HG03280 (cell line): ENCODE results near the gene GRIK2.

Experiments
- ATAC-seq: cut with Tn5 transposase; IDR thresholded peaks from one replicate; pipeline ENCODE4 v1.9.1; 2021; ENCODE audit warnings: mild to moderate bottlenecking, moderate library complexity; ENCODE audit not compliant: unreplicated experiment

Gene GRIK2

DNA sequence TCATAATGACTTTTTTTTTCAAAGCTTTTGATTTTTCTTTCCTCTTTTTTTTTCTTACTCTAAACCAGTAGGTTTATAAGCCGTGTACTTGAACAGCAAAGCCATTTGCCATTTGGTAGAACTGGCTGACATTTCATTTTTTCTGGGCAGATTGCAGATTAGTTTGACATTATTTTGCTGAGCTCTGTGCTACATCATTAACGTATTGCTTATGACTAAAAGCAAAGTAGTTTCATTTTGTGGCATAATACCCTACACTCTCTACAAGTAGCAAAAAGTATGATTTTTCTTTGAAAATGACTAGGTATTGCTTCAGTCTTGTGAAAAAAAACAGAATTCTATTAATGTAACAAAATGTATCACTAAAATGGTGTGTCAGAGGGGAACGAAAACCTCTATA, 141.3 kb downstream of the GRIK2 start:
- no peak for ATAC-seq

DNA sequence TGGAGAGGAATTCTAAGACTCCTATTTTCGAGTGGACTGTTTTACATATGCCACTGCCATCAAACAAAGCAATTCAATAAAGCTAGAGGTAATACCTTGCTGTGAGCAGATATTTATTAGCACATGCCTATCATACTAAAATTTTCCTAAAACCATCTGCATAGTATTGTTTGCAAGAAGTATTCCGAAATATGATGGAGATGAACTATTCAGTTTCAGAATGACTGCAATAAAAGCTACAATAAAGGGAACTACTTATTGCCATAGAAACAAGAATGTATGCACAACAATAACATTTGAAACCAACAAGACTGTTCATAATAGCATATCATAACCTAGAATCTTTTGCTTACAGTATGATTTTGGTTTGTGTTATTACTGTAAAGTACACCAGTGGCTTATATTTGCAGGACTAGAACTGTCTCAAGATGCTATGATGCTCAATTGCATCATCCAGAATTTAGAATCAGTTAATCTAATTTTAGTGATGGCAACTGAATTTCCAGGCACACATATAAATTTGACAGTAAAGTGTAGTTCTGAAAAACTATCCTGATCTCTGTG, 144.3 kb downstream of the GRIK2 start:
- ATAC-seq = no peak

DNA sequence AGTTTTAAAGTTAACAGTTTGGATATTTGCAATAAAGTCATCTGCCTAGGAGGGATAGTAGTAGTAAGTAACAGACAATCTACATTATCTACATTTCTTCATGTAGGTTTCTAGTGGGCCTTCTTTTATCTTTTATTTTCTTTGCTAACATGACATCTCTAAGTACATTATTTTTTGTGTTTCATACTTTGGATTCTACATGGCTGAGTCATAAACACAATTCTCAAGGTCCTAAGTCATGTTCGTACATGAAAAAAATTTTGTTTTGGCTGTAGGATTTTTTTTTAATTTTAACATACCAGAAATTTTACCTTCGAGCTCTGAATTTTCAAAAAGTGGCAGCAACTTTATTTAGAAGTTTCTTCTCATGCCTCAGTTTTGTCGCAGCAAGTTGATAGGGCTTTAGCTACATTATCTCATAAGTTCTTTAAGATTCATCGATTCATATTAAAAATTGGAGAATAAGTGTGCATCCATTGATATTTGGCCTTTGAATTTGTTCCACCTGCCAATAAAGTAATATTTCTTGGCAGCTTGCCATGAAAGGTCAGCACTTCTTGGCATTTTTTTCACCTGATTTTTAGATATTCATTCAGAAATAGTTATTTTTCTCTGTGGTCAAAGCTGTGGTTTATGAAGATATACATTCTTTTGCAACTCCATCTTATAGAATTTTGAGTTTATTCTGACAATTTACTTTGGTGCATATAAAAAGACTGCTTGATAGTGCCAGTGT, 146.2 kb downstream of the GRIK2 start:
- no peak for ATAC-seq

DNA sequence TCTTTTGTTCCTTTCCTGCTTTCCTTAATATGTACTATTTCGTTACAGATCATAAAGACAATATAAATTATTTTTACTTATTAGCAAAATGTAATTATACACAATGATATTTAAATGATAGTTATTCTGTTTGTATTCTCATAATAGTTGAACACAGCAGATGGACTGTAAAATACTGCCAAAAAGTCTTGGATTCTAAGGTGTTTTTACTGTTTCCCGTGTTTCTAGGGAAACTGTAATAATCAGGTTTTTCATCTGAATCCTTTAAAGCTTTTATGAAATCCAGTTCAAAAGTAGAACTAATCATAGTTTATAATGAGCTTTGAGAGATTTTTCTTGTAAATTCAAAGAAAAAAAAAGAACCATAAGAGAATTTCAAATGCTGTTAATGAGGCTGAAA, 148.4 kb downstream of the GRIK2 start:
- ATAC-seq = no peak

DNA sequence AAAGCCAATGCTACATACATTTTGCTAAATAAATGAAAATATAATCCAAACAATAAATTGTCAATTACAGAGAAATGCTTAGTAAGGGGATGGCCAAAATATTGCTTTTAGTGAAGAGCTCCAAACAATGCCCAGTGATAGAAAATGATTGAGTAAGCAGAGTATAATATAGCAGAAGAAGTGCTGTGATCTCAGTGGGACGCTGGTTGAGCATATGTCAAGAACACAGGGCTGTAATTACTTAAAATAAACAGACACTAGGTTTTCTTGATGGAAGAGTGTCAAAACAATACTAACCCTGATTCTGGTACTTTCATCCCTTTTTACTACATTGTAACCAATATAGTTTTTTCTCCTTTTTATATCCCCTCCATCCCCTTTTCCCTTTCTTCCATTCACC, 150.3 kb downstream of the GRIK2 start:
- no peak for ATAC-seq

DNA sequence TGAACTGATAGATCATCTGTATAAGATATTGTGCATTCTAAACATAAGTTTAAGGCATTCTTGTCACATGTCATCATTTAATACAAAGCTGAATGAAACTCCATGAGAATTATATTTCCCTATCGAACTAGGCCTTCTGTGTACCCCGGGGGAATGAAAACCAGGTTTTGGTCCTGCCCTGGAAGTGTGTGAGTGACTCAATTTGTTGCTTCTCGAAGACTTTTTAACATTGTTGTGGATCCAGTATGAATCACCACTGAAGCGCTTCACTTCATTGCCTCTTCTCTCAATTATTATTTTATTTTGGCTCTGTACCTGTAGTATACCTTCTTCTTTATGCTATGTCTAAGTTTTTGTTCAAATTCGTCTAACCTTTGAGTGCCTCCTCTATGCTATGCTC, 150.8 kb downstream of the GRIK2 start:
- no peak for ATAC-seq

DNA sequence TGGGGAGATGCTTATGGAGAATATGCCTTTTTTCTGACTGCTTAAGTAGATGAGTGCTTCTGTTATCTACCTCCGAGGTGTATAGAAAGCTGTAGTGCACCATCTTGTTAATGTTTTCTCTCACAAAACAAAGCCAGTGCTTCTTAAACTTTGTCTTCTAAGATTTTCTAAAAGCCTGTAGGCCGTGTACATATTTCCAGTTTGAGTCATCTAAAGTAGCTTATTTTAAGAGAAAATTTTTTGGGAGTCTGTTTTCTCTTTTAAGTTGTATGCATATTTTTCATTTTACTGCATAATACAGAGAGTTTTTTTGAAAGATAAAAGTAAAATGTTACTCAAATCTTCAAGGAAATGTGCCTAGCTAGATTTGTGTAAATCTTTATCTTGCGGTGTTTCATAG, 151.7 kb downstream of the GRIK2 start:
- no peak for ATAC-seq

DNA sequence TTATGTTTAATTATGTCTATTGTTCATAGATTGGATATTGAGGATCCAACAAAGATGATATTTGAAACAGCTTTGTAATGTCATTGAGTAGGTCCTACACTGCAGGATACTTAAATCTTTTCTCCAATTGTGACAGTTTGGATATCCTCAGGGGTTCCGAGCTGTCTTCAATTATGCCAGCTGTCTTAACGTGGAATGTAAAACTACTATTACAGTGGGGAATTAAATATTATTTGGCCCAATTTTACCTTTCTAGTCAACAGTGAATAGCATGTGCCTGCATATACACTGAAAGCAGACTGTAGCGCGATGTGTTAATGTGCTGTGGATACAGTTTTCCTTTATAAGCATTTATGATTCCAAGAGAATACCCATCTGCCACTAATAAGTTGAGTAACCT, 156.9 kb downstream of the GRIK2 start:
- ATAC-seq = no peak

DNA sequence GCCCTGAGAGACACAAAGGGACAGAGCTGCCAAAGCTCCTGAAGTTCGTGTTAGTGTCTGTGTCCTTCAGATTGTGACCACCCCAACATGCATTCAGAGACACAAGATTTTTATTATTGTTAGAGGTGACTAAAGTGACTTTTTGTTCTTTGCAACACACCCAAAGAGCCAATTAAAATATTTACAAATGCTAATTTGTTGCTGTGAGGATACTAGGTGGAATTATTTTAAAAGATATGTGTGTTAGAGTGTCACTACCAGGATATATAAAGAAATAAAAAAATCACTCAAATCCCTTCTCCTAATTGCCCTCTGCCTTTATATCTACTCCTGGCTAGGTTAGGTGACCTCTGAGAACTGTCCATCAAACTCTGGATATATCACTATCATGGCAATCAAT, 160.7 kb downstream of the GRIK2 start:
- no peak for ATAC-seq

DNA sequence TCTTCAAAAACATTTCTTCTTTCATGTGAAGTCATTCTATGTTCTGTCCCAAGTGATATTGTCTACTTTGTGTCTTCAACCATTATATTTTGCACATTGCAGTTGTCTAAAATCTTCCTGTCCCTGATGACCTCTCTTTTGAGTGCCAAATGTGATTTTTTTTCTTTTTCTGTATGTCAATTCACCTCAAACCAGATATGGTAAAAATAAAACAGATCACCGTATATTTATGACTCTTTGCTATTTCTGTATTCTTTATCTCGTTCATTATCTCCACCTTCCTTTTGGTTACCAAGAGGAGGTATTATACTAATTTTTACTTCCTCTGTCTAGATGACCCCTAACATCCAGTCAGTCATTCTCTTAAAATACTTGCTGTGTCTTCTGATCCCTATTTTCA, 165.2 kb downstream of the GRIK2 start:
- ATAC-seq = no peak

DNA sequence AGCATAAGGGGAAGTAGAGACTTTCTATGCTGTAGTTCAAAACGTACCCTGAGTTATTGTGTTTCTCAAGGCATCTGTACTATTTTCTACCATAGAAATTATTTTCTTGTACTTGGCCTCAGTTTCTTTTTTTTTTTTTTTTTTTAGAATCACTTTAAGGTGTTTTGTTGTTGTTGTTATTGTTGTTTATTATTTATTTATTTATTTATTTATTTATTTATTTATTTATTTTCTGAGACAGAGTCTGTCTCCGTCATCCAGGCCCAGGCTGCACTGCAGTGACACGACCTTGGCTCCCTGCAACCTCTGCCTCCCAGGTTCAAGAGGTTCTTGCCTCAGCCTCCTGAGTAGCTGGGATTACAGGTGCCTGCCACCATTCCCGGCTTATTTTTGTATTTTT, 179.1 kb downstream of the GRIK2 start:
- ATAC-seq = no peak

DNA sequence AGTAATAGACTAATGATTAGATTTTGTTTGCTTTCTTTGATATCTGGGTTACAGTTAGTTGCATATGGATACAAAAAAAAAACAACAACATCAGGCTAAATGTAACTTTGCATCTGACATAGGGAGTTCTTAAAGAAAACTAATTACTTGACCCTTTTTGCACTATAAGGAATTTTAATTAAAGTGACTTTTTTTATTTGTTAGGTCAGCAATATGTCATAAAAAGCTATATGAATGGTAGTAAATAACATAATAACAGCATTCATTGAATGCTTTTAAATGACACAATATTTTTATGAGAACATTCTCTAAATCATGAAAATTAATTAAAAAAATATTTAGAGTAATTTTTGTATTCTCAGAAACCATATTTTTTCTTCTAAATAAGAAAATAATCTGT, 183.6 kb downstream of the GRIK2 start:
- no peak for ATAC-seq

DNA sequence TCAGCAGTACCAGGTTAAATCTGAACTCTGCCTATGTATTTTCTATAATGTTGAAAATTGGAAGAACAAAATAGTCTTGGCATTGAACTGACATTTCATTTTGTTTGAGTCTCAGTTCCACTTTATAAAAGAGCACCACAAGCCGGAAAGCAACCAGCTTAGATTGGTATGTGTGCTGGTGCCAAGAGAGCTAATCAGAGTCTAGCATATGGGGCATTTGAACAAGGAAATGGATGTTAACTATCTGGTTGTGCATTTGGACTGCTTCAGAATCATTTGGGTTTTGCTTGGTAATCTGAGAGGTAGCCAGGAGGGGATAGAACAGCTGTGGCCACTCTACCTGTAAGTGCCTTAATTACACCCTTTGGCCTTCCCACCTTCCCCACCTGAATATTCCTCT, 184.8 kb downstream of the GRIK2 start:
- ATAC-seq = no peak

DNA sequence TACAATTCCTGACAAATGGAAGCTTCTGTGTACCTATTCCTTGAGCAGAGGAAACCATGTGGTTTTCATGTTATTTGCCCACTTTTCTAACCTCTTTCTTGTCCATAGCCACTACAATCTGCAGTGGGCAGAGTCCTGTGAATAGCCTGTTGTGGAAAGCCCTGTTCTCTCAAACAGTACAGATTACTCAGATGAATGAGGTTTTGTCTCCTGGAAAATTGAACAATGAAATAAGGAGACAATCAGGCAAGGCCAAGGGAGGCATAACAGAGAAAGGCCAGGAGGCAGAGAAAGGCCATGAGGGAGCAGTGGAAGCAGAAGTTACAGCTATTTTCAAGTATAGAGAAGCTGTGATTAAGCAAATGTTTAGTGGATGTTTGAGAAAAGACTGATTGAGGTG, 189.3 kb downstream of the GRIK2 start:
- ATAC-seq = no peak

DNA sequence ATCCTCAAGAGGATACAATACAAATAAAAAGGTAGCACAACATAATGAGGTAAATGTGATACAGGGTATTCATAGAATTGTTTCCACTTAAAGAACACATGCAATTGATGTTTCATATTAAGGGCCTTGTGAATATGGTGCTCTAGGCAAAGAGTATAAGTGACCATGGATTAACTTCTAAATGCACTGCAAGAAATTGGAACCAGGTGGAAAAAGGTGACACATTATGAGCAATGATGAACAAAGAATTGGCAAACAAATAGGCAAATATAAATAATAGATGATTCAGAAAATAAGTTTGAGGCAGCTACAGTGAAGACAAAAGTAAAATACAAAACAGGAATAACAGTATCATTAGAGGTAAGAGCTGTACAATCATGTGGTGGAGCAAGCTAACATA, 192.0 kb downstream of the GRIK2 start:
- no peak for ATAC-seq

DNA sequence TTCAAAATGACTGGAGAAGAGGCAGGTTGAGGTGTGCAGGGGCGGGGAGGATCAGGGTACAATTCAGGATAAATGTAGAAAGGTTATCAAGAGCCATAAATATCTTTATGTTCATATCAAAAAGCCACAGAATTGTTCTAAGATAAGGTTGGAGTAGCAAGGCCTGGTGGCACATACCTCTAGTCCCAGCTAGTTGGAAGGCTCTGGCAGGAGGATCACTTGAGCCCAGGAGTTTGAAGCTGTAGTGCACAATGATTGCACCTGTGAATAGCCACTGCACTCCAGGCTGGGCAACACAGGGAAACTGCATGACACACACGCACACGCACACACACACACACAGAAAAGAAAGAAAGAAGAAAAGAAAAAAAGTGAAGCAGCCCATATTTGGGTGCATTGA, 194.8 kb downstream of the GRIK2 start:
- ATAC-seq = no peak

DNA sequence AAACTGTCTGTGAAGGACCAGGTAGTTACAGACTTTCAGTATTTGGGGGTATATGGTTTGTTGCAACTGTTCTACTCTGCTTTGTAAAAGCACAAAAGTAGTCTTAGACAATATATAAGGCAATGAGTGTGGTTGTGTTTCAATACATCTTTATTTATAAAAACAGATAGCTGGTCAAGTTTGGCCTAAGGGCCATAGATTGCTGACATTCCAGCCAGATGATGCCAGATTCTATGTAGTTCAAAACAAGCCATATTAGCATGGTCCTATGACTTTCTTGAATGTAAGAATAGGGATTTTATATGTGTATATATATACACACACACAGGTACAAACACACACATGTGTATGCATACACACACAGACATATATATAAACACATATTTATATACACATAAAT, 201.8 kb downstream of the GRIK2 start:
- no peak for ATAC-seq

DNA sequence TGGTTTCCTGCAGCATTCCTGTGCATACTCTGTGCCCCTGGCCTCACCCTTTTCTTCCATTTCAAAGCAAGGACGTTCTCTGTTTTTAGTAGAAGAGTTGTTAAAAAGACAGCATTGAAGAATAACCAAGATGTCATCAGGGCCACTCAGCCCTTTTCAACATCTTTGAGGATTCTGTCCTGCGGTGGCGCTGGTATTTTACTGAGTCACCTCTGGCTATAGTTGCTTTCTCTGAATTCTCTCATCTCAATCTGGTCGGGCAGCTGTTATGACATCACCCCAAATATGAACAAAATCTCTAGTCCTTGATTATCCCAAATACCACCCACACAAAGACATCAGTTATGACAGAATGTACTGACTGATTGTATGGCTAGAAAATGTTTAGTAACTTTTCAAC, 204.2 kb downstream of the GRIK2 start:
- ATAC-seq = no peak

DNA sequence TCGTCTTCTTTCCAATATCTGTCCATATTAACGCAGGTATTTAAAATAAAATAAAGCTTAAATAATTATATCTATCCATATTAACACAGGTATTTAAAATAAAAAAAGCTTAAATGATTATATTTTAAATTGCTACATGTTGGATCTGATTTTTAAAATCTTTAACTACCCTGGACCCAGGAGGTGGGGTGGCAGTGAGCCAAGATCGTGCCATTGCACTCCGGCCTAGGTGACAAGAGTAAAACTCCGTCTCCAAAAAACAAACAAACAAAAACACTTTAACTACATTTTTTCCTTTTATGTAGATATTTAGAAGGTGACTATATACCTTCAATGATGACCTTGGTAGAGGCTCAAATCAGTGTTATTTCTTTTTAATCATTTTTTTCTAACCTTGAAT, 211.9 kb downstream of the GRIK2 start:
- no peak for ATAC-seq

DNA sequence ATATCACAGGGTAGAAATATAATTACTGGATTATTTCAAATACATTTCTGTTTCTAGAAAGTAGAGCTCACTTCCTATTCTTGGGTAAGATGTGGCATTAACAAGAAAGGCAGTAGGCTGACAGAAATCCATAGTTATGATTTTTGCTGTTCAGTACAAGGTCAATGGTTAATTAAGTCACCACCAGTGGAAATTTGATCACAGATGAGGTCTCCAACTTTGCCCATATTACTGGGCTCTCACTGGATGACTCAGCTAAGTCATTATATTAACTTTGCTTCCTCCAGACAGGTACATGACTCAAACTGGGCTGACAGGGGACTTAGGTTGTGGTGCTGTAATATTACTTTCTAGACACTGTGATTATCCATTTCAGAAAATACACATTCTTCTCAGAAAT, 212.4 kb downstream of the GRIK2 start:
- ATAC-seq = no peak

DNA sequence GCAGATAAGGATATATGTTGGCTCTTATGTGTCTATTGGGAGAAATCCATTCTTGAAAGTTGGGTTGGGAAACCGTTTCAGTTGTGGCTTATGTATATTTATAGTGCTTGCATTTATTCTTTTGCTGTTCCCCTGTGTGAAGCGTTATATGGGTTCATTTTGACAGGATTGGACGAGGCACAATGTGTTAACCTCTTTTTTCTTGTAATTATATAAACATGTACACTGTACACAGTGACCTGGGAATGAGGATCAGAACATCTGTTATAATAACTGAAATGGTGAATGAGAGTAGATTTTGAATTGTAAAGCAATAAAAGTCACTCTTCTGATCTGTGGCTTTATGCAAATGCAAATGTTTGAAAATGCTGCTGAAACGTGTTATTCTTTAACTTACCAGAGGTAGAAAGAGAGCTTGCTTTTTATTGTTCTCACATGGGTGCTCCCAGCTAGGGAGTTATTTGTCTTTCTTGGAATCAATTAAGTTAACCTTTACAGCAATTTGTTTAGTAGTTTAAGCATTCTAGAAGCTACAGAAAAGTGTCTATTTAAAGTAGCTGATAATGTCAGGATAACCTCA, 213.7 kb downstream of the GRIK2 start:
- no peak for ATAC-seq

DNA sequence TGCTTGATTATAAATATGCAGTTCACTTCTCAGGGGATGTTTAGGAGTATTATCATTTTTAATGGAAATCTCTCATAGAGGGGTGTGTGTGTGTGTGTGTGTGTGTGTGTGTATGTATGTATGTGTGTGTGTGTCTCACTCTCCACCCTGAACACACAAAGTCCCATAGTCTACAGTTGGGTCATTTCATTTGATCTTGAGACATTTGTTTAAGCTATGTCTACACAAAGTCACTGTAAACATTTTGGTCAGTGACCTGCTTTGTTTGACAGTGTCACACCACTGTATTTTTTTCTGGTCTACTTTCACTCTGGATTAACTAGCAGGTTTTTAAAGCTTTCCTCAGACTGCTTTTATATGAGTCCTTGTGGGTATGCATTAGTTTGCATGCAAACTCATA, 215.2 kb downstream of the GRIK2 start:
- no peak for ATAC-seq

DNA sequence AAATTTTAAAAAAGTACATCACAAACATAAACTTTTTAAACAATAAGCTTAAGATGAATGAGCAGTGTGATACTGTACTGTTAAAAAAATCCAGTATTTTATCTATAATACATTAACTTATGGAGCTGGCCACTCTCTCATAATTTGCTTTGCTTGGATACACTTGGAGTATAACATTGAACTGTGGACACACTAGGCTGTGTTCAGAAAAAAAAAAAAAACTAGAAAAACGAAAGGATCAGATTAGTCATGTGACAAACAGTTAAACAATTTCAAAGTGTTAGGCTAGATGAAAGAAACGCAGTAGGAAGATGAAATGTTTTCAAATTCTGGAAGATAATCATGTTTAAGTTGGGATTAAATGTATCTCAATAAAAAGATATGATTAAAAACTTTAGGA, 220.0 kb downstream of the GRIK2 start:
- ATAC-seq = no peak
